ENCODE results near the gene PSMC3IP. TPM values are rescaled to one million over a fixed set of nuclear protein-coding genes. Genes with fewer than 3 reads are reported as not detected.
A peak's percentile ranks its signal among the peaks of the same experiment; 100 is the strongest.

Gene PSMC3IP
- total and polyA plus RNA-seq, 2 experiments from 2014 or later = 1.9 to 3.7 TPM

GRCh38 chr17:42577140-42577531, 393 bp downstream of the PSMC3IP start:
- Histone ChIP-seq H3K4me3 (peak overlapping the region; percentile 18), H3K4me1 (ENCODE audit: insufficient read depth) (peaks cover 4% of the 10 kb centered on the region), H3K9me2 (replicated peaks; ENCODE audit: insufficient read depth) (no peaks in the 10 kb centered on the region), H3K79me2 (peaks cover 10% of the 10 kb centered on the region), H3K27ac (peak overlapping the region; percentile 3), H2AFZ (no peak overlapping the region), H3K27me3 (no peaks in the 10 kb centered on the region), H3K9me3 (ENCODE audit: low read depth) (no peaks in the 10 kb centered on the region), H4K20me1 (ENCODE audit: insufficient read depth, poor library complexity, severe bottlenecking) (no peaks in the 10 kb centered on the region), H3K36me3 (replicated peaks; ENCODE audit: insufficient read depth, low read depth) (no peaks in the 10 kb centered on the region), H3K4me2 (peak overlapping the region; percentile 85)
- no peak for DNase-seq (ENCODE audit: low spot score)
- WGBS (ENCODE audit: low lambda C conversion rate, missing lambda C conversion rate) = 13% methylated on average over 13 of the region's 18 CpGs
- TF ChIP-seq CTCF (IDR thresholded peaks at IDR 0.05; ENCODE audit: poor library complexity) (no peak), EZH2 (IDR thresholded peaks at IDR 0.05; ENCODE audit: borderline replicate concordance) (no peak), EZH2phosphoT487 (IDR thresholded peaks at IDR 0.05; ENCODE audit: low read depth, severe bottlenecking, unreplicated experiment) (no peak)

- DNase-seq (ENCODE audit: low spot score) = no peak
- Histone ChIP-seq H2AFZ (no peak overlapping the region), H3K9me3 (ENCODE audit: low read depth) (no peaks in the 10 kb centered on the region), H3K27ac (no peak overlapping the region), H3K79me2 (peaks cover 17% of the 10 kb centered on the region), H4K20me1 (ENCODE audit: insufficient read depth, poor library complexity, severe bottlenecking) (no peaks in the 10 kb centered on the region), H3K9me2 (replicated peaks; ENCODE audit: insufficient read depth) (no peaks in the 10 kb centered on the region), H3K27me3 (no peaks in the 10 kb centered on the region), H3K4me2 (no peak overlapping the region), H3K4me3 (no peak overlapping the region), H3K4me1 (ENCODE audit: insufficient read depth) (peaks cover 4% of the 10 kb centered on the region), H3K36me3 (replicated peaks; ENCODE audit: insufficient read depth, low read depth) (no peaks in the 10 kb centered on the region)
- 82% methylated on average over 3 of the region's 3 CpGs for WGBS (ENCODE audit: low lambda C conversion rate, missing lambda C conversion rate)
- TF ChIP-seq CTCF (IDR thresholded peaks at IDR 0.05; ENCODE audit: poor library complexity) (no peak), EZH2phosphoT487 (IDR thresholded peaks at IDR 0.05; ENCODE audit: low read depth, severe bottlenecking, unreplicated experiment) (no peak), EZH2 (IDR thresholded peaks at IDR 0.05; ENCODE audit: borderline replicate concordance) (no peak)
Measured at GRCh38 chr17:42574463-42574862, 3.1 kb downstream of the PSMC3IP start.

GRCh38 chr17:42573095-42573494, 4.4 kb downstream of the PSMC3IP start:
- H3K27me3 ChIP-seq = no peaks in the 10 kb centered on the region
- no peak overlapping the region for H3K27ac ChIP-seq
- H3K36me3 ChIP-seq (replicated peaks; ENCODE audit: insufficient read depth, low read depth) = no peaks in the 10 kb centered on the region
- H3K9me2 ChIP-seq (replicated peaks; ENCODE audit: insufficient read depth) = no peaks in the 10 kb centered on the region
- no peak overlapping the region for H3K4me3 ChIP-seq
- H3K79me2 ChIP-seq = peaks cover 24% of the 10 kb centered on the region
- no peak for TF ChIP-seq EZH2 (IDR thresholded peaks at IDR 0.05; ENCODE audit: borderline replicate concordance)
- TF ChIP-seq CTCF (IDR thresholded peaks at IDR 0.05; ENCODE audit: poor library complexity) = no peak
- H2AFZ ChIP-seq = no peak overlapping the region
- DNase-seq (ENCODE audit: low spot score) = no peak
- no peaks in the 10 kb centered on the region for H3K9me3 ChIP-seq (ENCODE audit: low read depth)
- H3K4me2 ChIP-seq = no peak overlapping the region
- WGBS (ENCODE audit: low lambda C conversion rate, missing lambda C conversion rate) = 95% methylated on average over 4 of the region's 4 CpGs
- H3K4me1 ChIP-seq (ENCODE audit: insufficient read depth) = no peaks in the 10 kb centered on the region
- no peaks in the 10 kb centered on the region for H4K20me1 ChIP-seq (ENCODE audit: insufficient read depth, poor library complexity, severe bottlenecking)

All from hepatocyte (in vitro differentiated cells).